KBM-7 (cell line): ENCODE data around the gene IGSF8.

Experiments
- DNase-seq: peaks from one replicate; pipeline ENCODE4 v3.0.0-alpha.2; 2015
- in situ Hi-C: fragments of 300-500 bp; cut with MboI; formaldehyde crosslinking; loops from 2 replicates; pipeline ENCODE4 v1.14.3; 2020; ENCODE audit warnings: low sequenced_read_pairs, low pct_unique_long_range_greater_than_20kb, mixed read lengths

IGSF8 gene

DNA sequence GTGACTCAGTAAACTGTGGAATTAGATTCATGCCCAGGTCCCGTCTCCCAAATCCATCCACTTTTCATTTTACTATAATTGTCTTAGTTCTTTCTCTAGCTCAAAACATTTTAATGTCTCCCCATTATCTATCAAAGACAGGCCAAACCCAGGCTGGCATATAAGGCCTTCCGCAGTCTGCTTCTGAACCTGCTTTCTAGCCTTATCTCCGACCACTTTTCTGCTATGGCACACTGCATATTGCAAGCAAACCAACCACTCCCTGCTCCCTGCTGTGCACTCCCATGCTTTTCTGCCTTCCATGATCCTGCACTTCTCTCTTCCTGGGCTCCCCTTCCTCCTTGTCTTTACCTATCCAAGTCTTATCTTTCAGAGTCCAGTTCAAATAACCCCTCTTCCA lies 49.3 kb downstream of the IGSF8 start:
- in situ Hi-C loops, result no loop called here
- DNase-seq, result no peak

DNA sequence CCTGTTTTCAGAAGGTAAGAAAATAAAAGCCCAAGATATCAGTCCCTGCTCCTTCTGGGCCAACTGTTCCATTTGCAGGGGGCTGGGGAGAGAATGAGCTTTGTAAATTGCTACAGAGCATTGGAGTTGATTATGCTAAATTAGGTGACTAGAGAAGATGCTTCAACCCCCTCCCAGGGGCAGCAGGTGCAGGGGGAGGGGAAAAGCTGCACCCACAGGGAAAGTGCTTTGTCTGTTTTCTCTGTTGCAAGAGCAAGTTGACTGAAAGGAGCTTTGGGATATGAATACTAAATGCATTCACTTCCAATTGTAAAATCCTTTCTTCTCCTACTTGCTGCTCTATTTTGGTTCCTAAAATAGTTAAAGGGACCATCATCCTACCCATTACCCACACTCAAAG lies 50.1 kb downstream of the IGSF8 start:
- no peak for DNase-seq
- in situ Hi-C loops, result no loop called here

DNA sequence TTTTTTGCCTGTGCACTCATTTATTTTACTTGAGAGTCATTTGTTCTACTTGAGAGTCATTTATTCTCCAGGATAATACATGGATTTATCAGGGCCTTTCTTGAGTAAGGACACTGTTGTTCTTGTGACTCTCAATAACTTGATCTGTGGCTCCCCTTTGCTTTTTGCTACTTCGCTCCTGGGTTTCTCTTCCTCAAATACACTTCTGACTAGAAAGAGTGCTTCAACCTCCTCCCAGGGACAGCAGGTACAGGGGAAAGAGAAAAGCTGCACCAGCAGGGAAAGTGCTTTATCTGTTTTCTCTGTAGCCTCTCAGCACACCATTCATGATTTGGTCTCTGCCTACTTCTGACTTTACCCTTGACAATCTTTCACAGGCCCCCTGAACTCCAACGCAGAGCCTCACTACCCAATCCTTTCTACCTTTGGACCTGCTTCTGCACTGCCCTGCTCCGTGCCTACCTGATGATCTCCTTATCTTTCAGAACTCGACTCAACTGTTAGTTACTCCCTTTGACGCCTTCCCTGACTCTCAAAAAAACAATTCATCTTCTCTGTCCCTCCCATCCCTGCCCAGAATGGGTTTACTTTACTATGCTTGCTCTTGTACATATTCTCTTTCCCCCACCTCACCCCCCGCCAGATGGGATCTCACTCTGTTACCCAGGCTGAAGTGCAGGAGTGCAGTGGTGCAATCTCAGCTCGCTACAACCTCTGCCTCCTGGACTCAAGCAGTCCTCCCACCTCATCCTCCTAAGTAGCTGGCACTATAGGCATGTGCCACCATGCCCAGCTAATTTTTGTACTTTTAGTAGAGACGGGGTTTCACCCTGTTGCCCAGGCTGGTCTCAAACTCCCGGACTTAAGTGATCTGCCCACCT lies 51.1 kb downstream of the IGSF8 start:
- DNase-seq, result no peak
- in situ Hi-C loops, result no loop called here

DNA sequence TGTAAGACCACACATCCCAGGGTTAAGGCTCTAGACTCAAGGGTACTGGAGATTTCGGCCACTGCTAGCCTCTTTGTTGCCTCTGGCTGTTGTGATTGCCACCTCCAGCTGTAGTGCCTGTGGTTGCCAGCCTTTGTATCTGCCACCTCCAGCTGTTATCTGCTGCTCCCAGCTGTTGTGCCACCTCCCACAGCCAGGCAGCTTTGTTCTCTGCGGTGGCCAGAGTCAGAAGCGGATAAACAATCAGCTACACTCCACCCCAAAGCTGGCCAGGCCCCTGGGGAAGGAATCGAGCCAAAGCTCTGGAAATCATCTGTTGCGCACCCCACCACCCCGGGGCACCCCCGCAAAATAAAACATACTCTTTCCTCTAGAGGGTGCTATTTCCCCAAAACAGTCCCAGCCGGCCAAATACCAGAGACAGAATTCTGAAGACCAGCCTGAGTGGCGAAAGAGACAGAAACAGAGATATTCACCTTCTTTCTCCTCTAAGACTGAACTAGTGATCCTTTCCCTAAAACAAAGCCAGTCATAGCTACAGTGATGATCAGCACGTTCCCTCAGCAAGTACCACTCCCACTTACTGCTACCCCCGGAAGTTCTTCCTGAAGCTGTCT lies 51.8 kb downstream of the IGSF8 start:
- DNase-seq, result peak; percentile 60
- in situ Hi-C loops, result no loop called here

GRCh38 chr1:160045653-160046052 lies 52.8 kb downstream of the IGSF8 start:
- in situ Hi-C loops, result no loop called here

GRCh38 chr1:160043543-160043942 lies 54.9 kb downstream of the IGSF8 start:
- no peak for DNase-seq
- in situ Hi-C loops, result no loop called here

More at GRCh38 chr1:160045653-160046052, 52.8 kb downstream of the IGSF8 start:
- DNase-seq, result no peak
